LNCAP (cell line): ENCODE data around the gene BPIFA3.
A peak's percentile ranks its signal among the peaks of the same experiment; 100 is the strongest.

Experiments used
- TF ChIP-seq, protein P1 (sequence below): fragments of 450-650 bp; IDR thresholded peaks from 2 replicates; pipeline ENCODE4 v1.5.1; 2017; ENCODE audit warnings: mild to moderate bottlenecking

Gene BPIFA3

DNA sequence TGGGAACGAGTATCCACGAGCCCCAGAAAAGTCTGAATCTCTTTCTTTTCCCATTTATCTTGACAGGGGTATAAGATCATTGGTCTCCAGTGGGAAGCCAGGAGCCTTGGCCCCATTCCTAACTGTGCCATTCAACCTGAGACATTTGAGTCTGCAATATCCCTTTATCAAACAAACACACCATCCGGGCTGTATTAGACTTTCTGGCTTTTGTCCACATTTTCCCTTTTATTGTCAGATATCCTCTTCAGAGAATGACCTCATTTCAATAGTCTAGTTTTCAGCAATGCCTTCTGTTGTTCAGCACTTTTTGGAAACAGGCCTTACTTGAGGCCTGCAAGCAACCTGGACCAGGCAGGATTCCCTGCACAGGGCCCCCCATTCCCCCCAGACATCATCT, 34.3 kb downstream of the BPIFA3 start:
- TF ChIP-seq, protein P1, sequence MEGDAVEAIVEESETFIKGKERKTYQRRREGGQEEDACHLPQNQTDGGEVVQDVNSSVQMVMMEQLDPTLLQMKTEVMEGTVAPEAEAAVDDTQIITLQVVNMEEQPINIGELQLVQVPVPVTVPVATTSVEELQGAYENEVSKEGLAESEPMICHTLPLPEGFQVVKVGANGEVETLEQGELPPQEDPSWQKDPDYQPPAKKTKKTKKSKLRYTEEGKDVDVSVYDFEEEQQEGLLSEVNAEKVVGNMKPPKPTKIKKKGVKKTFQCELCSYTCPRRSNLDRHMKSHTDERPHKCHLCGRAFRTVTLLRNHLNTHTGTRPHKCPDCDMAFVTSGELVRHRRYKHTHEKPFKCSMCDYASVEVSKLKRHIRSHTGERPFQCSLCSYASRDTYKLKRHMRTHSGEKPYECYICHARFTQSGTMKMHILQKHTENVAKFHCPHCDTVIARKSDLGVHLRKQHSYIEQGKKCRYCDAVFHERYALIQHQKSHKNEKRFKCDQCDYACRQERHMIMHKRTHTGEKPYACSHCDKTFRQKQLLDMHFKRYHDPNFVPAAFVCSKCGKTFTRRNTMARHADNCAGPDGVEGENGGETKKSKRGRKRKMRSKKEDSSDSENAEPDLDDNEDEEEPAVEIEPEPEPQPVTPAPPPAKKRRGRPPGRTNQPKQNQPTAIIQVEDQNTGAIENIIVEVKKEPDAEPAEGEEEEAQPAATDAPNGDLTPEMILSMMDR, result no peak

DNA sequence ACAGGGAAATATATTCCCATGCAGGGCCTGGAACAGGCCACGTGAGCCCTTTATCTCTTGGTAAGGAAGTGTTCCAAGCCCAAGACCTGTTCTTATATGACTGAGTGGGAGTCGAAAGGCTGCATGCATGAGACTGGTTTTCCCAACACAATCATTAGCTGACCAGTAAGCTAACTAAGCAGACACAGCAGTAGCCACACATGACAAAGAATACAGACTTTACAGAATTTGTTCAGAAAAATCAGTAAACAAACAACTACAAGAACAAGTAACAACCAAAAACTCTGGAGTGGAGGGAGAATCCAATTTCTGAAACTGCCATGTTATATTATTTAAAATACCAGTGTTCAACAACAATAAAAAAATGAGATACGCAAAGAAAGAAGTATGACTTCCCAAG, 35.3 kb downstream of the BPIFA3 start:
- TF ChIP-seq, protein P1, result no peak

DNA sequence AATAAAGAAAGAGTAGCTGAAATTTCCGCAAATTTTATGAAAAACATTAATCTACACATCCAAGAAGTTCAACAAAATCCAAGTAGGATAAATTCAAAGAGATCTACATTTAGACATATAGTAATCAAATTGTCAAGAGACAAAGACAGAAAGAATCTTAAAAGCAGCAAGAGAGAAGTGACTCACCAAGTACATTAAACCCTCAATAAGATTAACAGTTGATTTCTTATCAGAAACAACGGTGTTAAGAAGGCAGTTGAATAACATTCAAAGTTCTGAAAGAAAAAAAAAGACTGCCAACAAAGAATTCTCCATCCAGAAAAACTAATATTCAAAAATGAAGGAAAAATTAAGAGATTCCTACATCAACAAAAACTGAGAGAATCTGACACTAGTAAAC, 37.9 kb downstream of the BPIFA3 start:
- TF ChIP-seq, protein P1, result no peak

DNA sequence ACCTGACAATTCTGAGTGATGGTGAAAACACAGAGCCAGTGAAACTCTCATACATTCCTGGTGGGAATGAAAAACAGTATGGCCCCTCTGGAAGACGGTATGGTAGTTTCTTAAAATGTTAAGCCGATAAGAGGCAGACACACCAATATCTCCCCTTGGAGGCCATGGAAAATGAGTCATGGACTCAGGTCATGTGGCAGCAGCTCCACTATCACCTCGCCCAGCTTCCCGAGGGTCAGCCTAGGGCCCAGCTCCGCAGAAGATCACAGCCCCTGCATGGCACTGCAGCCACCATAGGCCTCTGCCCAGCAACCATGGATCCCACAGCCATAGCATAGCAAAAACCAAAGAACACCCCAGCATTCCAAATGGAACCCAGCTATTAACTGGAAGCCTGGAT, 40.1 kb downstream of the BPIFA3 start:
- TF ChIP-seq, protein P1, result no peak

DNA sequence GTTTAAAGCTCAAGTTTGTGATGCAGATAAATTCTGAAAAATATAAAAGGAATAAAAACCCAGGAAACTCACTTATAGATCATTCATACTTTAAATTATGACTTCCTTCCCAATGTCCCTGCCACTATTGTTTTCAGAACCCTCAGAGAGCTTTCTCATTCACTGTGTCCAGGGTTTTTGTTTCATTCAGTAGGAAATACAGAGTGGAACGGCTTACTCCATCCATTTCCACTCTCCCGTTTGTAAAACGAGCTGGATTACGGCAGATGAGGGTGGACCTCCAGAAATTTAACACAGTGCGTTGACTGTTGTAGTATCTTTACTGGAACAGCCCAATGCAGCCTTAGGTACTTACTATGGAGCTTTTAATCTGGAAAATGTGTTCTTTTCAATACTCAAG, 42.2 kb downstream of the BPIFA3 start:
- TF ChIP-seq, protein P1, result no peak

DNA sequence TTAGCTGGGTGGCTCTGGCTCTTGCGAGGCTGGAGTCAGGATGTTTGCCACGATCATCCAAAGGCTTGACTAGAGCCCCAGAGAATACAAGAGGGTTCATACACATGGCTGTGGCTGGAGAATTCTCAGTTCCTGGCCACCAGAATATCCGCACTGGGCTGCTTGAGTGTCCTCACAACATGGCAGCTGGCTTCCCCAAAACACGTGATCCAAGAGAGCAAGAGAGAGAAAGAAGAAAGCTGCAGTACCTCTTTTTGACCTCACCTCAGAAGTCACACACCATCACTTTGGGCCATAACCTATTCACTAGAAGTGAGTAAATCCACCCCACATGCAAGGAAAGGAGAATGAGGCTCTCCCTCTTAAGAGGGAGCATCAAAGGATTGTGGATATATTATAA, 44.3 kb downstream of the BPIFA3 start:
- TF ChIP-seq, protein P1, result no peak

DNA sequence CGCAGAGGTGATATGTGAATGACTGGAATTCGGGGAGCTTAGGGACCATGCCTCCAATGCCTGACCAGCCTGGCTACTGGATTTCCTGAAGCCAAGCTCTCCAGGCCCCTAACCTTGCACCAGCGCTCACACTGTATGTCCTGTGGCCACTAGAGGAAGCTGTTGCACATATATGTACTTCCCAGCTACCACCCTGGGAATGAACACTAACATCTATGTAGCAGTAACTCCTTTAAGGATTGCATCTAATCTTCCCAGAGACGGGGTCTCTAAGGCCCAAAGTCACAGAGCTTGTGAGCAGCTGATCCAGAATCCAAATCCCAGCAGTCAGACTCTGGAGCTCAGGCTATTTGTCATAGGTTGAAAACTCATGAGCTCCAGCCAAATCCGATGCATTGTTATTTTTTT, 45.5 kb downstream of the BPIFA3 start:
- TF ChIP-seq, protein P1, result peak; percentile 81

DNA sequence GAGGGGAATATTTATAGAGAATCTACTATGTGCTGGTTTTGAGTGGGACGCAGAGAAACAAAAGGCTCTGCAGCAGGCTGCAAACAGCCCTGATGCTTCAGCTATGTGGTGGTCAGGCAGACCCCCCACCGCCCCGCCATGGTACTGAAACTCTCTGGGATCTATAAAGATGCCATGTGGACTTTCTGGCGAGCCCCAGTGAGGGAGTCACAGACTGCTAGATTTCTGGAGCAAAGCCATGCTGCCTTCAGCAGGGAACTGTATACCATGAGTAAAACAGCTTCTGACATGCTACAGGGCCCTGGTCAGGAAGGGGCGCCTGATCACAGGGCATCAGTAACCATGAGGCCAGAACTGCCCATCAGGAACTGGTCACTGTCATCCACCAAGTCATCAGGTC, 46.6 kb downstream of the BPIFA3 start:
- TF ChIP-seq, protein P1, result no peak
